OCI-LY1 (cell line): ENCODE results near the gene ANKRD11.

ENCODE experiments used
- H2AFZ ChIP-seq: fragments of 200-600 bp; sonication (generic), shearing (Covaris generic); 2 replicates; pipeline ENCODE4 v1.6.0; 2014; ENCODE audit warnings: antibody characterized with exemption, mild to moderate bottlenecking, low read length
- H3F3A ChIP-seq: fragments of 200-600 bp; sonication (generic), shearing (Covaris generic); 2 replicates; pipeline ENCODE4 v1.6.0; 2014; ENCODE audit warnings: mild to moderate bottlenecking, antibody characterized with exemption, low read length, moderate library complexity; ENCODE audit not compliant: insufficient read depth
- H3K27ac ChIP-seq: fragments of 200-600 bp; sonication (generic); 2 replicates; pipeline ENCODE4 v1.5.1; 2014; ENCODE audit warnings: low read length, mixed run types, mild to moderate bottlenecking, low read depth; ENCODE audit not compliant: poor library complexity, severe bottlenecking
- H3K27me3 ChIP-seq: fragments of 200-600 bp; sonication (generic); 2 replicates; pipeline ENCODE4 v1.6.0; 2014; ENCODE audit warnings: antibody characterized with exemption, mild to moderate bottlenecking, low read length, moderate library complexity; ENCODE audit not compliant: insufficient read depth
- H3K36me3 ChIP-seq: fragments of 200-600 bp; sonication (generic); 2 replicates; pipeline ENCODE4 v1.6.1; 2014; ENCODE audit warnings: mild to moderate bottlenecking, antibody characterized with exemption, low read length, moderate library complexity, mixed read lengths; ENCODE audit not compliant: insufficient read depth
- H3K4me1 ChIP-seq: fragments of 200-600 bp; sonication (generic); 2 replicates; pipeline ENCODE4 v1.5.1; 2014; ENCODE audit warnings: mild to moderate bottlenecking, low read length, moderate library complexity; ENCODE audit not compliant: insufficient read depth, severe bottlenecking
- H3K4me2 ChIP-seq: fragments of 200-600 bp; sonication (generic), shearing (Covaris generic); 2 replicates; pipeline ENCODE4 v1.6.1; 2014; ENCODE audit warnings: low read length
- H3K4me3 ChIP-seq: fragments of 200-600 bp; sonication (generic); 2 replicates; pipeline ENCODE4 v1.5.1; 2014; ENCODE audit warnings: low read length, low read depth, mild to moderate bottlenecking, mixed read lengths; ENCODE audit not compliant: poor library complexity, severe bottlenecking
- H3K79me2 ChIP-seq: fragments of 200-600 bp; shearing (Covaris generic); 2 replicates; pipeline ENCODE4 v1.6.1; 2016; ENCODE audit warnings: mixed run types, low read length, mixed read lengths; ENCODE audit not compliant: insufficient read depth
- H3K9ac ChIP-seq: fragments of 200-600 bp; sonication (generic), shearing (Covaris generic); 2 replicates; pipeline ENCODE4 v1.6.1; 2014; ENCODE audit warnings: mild to moderate bottlenecking, low read length, mixed read lengths
- H3K9me2 ChIP-seq: fragments of 200-600 bp; sonication (generic), shearing (Covaris generic); 2 replicates; pipeline ENCODE4 v1.6.1; 2014; ENCODE audit warnings: low read depth, mild to moderate bottlenecking, low read length, mixed read lengths
- H3K9me3 ChIP-seq: fragments of 200-600 bp; shearing (Covaris generic); 2 replicates; pipeline ENCODE4 v1.6.1; 2014; ENCODE audit warnings: low read length, mixed read lengths
- H4K20me1 ChIP-seq: fragments of 200-600 bp; sonication (generic), shearing (Covaris generic); 2 replicates; pipeline ENCODE4 v1.6.0; 2016; ENCODE audit warnings: mild to moderate bottlenecking, low read length; ENCODE audit not compliant: insufficient read depth
- CTCF ChIP-seq: fragments of 200-600 bp; sonication (generic), shearing (Covaris generic); IDR thresholded peaks from 2 replicates; pipeline ENCODE4 v1.5.1; 2017; ENCODE audit warnings: mild to moderate bottlenecking, antibody characterized with exemption, low read length, moderate library complexity, mixed read lengths
- EZH2 ChIP-seq: fragments of 200-600 bp; sonication (generic), shearing (Covaris generic); IDR thresholded peaks from 2 replicates; pipeline ENCODE4 v1.8.0; 2017; ENCODE audit warnings: borderline replicate concordance, mixed run types, mild to moderate bottlenecking, antibody characterized with exemption, low read length, moderate library complexity, mixed read lengths

Gene ANKRD11

GRCh38 chr16:89386306-89387185 lies 103.8 kb downstream of the ANKRD11 start:
- no peaks in the 10 kb centered on the region for H3K9me3 ChIP-seq
- H3F3A ChIP-seq, result no peaks in the 10 kb centered on the region
- no peaks in the 10 kb centered on the region for H4K20me1 ChIP-seq
- peaks cover 4% of the 10 kb centered on the region; the same call in 1 of the 2 replicates for H3K36me3 ChIP-seq
- peaks cover 19% of the 10 kb centered on the region for H3K4me1 ChIP-seq
- H3K9me2 ChIP-seq, result no peaks in the 10 kb centered on the region
- no peak overlapping the region for H3K4me3 ChIP-seq
- TF ChIP-seq EZH2, result no peak
- TF ChIP-seq CTCF, result no peak
- H3K27me3 ChIP-seq, result no peaks in the 10 kb centered on the region
- H3K9ac ChIP-seq, result no peak overlapping the region
- H3K27ac ChIP-seq, result no peak overlapping the region
- no peak overlapping the region for H3K4me2 ChIP-seq
- H3K79me2 ChIP-seq, result peaks cover 78% of the 10 kb centered on the region
- no peak overlapping the region for H2AFZ ChIP-seq

GRCh38 chr16:89385712-89386111 lies 104.6 kb downstream of the ANKRD11 start:
- no peak overlapping the region for H3K27ac ChIP-seq
- H3K9me3 ChIP-seq, result no peaks in the 10 kb centered on the region
- no peaks in the 10 kb centered on the region for H3K9me2 ChIP-seq
- H3K9ac ChIP-seq, result no peak overlapping the region
- no peak overlapping the region for H2AFZ ChIP-seq
- peaks cover 19% of the 10 kb centered on the region for H3K4me1 ChIP-seq
- TF ChIP-seq CTCF (no peak), EZH2 (no peak)
- H3K4me2 ChIP-seq, result no peak overlapping the region
- no peaks in the 10 kb centered on the region for H3K27me3 ChIP-seq
- H3K79me2 ChIP-seq, result peaks cover 80% of the 10 kb centered on the region
- no peaks in the 10 kb centered on the region for H4K20me1 ChIP-seq
- no peak overlapping the region for H3K4me3 ChIP-seq
- no peaks in the 10 kb centered on the region for H3F3A ChIP-seq
- H3K36me3 ChIP-seq, result no peaks in the 10 kb centered on the region

- no peak overlapping the region for H3K4me2 ChIP-seq
- no peak overlapping the region for H3K9ac ChIP-seq
- no peaks in the 10 kb centered on the region for H4K20me1 ChIP-seq
- no peaks in the 10 kb centered on the region for H3K36me3 ChIP-seq
- TF ChIP-seq CTCF (no peak), EZH2 (no peak)
- no peaks in the 10 kb centered on the region for H3K27me3 ChIP-seq
- H2AFZ ChIP-seq, result no peak overlapping the region
- peaks cover 82% of the 10 kb centered on the region for H3K79me2 ChIP-seq
- H3K27ac ChIP-seq, result no peak overlapping the region
- H3K9me2 ChIP-seq, result no peaks in the 10 kb centered on the region
- no peak overlapping the region for H3K4me3 ChIP-seq
- no peaks in the 10 kb centered on the region for H3K9me3 ChIP-seq
- H3F3A ChIP-seq, result no peaks in the 10 kb centered on the region
- H3K4me1 ChIP-seq, result peaks cover 33% of the 10 kb centered on the region
These were observed 106.1 kb downstream of the ANKRD11 start for GRCh38 chr16:89384282-89384681.
